AG04449 (cell line): ENCODE data around the gene CUL3.

Experiments used
- CTCF ChIA-PET: fragments of 350-600 bp; formaldehyde crosslinking; extraction: SDS; loops from one replicate; lab custom pipeline; 2021; ENCODE audit warnings: antibody characterized with exemption; lab: Yijun Ruan, JAX
- POLR2A ChIA-PET: fragments of 400-600, 350-600 bp; formaldehyde crosslinking; extraction: SDS; loops from one replicate; lab custom pipeline; 2020; ENCODE audit warnings: antibody characterized with exemption, inconsistent platforms; lab: Yijun Ruan, JAX
- DNase-seq: peaks from one replicate; pipeline ENCODE4 v3.0.0-alpha.2; 2010; ENCODE audit warnings: low read depth, low spot score
- H3K4me3 ChIP-seq: 2 replicates; pipeline ENCODE4 v1.5.1; 2011; ENCODE audit warnings: low read depth, mild to moderate bottlenecking, control low read depth, low read length
- TF ChIP-seq, protein P1 (sequence below): IDR thresholded peaks from one replicate; pipeline ENCODE4 v1.5.1; 2011; ENCODE audit warnings: mild to moderate bottlenecking, moderate library complexity, low read length, control low read depth, inconsistent platforms; ENCODE audit not compliant: insufficient read depth; ENCODE audit errors: missing control alignments

The CUL3 gene

DNA sequence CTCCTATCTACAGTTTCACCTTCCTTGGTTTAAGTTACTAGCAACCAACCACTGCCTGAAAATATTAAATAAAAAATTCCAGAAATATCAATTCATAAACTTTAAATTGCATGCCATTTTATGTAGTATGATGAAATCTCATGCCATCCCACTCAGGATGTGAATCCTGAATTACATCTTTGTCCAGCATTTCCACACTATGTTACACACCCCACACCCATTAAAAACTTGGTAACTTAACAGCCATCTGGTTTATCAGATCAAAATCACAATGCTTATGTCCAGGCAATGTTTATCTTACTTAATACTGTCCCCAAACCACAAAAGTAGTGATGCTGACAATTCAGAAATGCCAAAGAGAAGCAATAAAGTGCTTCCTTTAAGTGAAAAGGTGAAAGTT is 21.6 kb downstream of the CUL3 start:
- TF ChIP-seq, protein P1, sequence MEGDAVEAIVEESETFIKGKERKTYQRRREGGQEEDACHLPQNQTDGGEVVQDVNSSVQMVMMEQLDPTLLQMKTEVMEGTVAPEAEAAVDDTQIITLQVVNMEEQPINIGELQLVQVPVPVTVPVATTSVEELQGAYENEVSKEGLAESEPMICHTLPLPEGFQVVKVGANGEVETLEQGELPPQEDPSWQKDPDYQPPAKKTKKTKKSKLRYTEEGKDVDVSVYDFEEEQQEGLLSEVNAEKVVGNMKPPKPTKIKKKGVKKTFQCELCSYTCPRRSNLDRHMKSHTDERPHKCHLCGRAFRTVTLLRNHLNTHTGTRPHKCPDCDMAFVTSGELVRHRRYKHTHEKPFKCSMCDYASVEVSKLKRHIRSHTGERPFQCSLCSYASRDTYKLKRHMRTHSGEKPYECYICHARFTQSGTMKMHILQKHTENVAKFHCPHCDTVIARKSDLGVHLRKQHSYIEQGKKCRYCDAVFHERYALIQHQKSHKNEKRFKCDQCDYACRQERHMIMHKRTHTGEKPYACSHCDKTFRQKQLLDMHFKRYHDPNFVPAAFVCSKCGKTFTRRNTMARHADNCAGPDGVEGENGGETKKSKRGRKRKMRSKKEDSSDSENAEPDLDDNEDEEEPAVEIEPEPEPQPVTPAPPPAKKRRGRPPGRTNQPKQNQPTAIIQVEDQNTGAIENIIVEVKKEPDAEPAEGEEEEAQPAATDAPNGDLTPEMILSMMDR: no peak
- POLR2A ChIA-PET: no interaction called here
- H3K4me3 ChIP-seq: no peak overlapping the region
- CTCF ChIA-PET: interaction anchor here (1.3 kb wide), 1 partner anchor 21 kb away, joined by 3 read pairs; no protein-coding TSS in a partner anchor
- DNase-seq: no peak

DNA sequence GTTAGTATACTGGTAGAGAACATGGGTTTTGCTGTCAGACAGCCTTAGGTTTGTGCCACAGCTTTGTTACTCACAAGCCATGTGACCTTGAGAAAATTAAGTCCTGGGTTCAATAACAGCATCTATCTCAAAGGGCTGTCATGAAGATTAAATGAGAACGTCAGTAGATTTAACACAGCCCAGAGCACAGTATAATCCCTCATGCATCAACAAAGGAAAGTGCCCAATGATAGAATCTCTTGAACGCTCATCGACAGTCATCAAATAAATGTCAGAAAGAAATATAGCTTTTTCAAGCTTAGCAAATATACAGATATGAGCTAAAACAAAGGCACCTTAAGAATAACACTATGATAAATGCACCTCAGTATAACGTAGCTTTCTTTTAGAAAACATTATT is 22.3 kb downstream of the CUL3 start:
- TF ChIP-seq, protein P1: no peak
- DNase-seq: no peak
- ChIA-PET POLR2A (no interaction called here), CTCF (interaction anchor here (1.3 kb wide), 1 partner anchor 20 kb away, joined by 3 read pairs; no protein-coding TSS in a partner anchor)
- H3K4me3 ChIP-seq: no peak overlapping the region

- CTCF ChIA-PET: interaction anchor here (1.0 to 1.3 kb wide), 2 partner anchors 12 to 16 kb away, joined by 4 to 7 read pairs; no protein-coding TSS in a partner anchor
- no peak overlapping the region for H3K4me3 ChIP-seq
- TF ChIP-seq, protein P1: no peak
- POLR2A ChIA-PET: no interaction called here
- no peak for DNase-seq
Observed at GRCh38 chr2:224561234-224562005, 23.7 kb downstream of the CUL3 start.

DNA sequence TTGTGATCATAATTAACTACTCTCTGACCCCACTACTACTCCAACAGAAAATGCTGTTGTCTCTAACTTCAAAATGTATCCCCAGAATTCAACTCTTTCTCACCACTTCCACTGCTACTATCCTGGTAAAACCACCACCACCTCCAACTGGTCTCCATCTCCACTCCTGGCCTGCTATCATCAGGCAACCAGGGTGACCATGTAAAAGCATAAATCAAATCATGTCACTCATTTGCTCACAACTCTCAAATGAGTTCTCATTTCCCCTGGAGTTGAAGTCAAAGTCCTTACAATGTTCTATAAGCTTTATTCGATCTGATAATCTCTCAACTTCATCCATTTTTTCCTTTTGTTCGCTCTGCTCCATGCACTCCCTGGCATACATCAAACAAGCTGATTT is 24.6 kb downstream of the CUL3 start:
- ChIA-PET POLR2A (no interaction called here), CTCF (interaction anchor here (1.0 to 1.6 kb wide), 2 partner anchors 10 to 15 kb away, joined by 4 read pairs; no protein-coding TSS in a partner anchor)
- no peak for DNase-seq
- TF ChIP-seq, protein P1: no peak
- H3K4me3 ChIP-seq: no peak overlapping the region

- no peak overlapping the region for H3K4me3 ChIP-seq
- DNase-seq: no peak
- ChIA-PET CTCF (interaction anchor here (1.3 kb wide), 1 partner anchor 19 kb away, joined by 5 read pairs; no protein-coding TSS in a partner anchor), POLR2A (no interaction called here)
- TF ChIP-seq, protein P1: no peak
Observed at GRCh38 chr2:224557610-224558009, 27.6 kb downstream of the CUL3 start.

- POLR2A ChIA-PET: no interaction called here
- CTCF ChIA-PET: no interaction called here
- H3K4me3 ChIP-seq: no peak overlapping the region
- DNase-seq: no peak
- TF ChIP-seq, protein P1: no peak
Observed at GRCh38 chr2:224556381-224556780, 28.8 kb downstream of the CUL3 start.
